Upper lobe of left lung (tissue), 6 donors: ENCODE measurements around the gene DOK5. TPM values are rescaled to one million over a fixed set of nuclear protein-coding genes. Genes with fewer than 3 reads are reported as not detected.

Experiments used
- ATAC-seq, 2 donors: fragments of 200-7000 bp; cut with Tn5 transposase; one replicate each; pipeline ENCODE4 v1.9.1; 2022; ENCODE audit warnings: mild to moderate bottlenecking in 2 of 2, moderate library complexity in 2 of 2; ENCODE audit not compliant: low FRiP score in 2 of 2
- DNase-seq, 2 donors: peaks; one replicate each; pipeline ENCODE4 v3.0.0-alpha.2; 2019 to 2020
- H3K27ac ChIP-seq, 4 donors: fragments of 200-600 bp; sonication (generic); one replicate each; pipeline ENCODE4 v1.5.1; 2016 to 2019
- H3K27me3 ChIP-seq, 4 donors: fragments of 200-600 bp; sonication (generic); one replicate each; pipeline ENCODE4 v1.5.1; 2017 to 2019
- H3K36me3 ChIP-seq, 4 donors: fragments of 200-600 bp; sonication (generic); one replicate each; pipeline ENCODE4 v1.5.1; 2016 to 2019
- H3K4me1 ChIP-seq, 4 donors: fragments of 200-600 bp; sonication (generic); one replicate each; pipeline ENCODE4 v1.5.1; 2018 to 2019
- H3K4me3 ChIP-seq, 4 donors: fragments of 200-600 bp; sonication (generic); one replicate each; pipeline ENCODE4 v1.5.1; 2017 to 2019; ENCODE audit warnings: mild to moderate bottlenecking in 2 of 4, moderate library complexity in 1 of 4
- H3K9me3 ChIP-seq, 4 donors: fragments of 200-600 bp; sonication (generic); one replicate each; pipeline ENCODE4 v1.5.1; 2018 to 2019
- CTCF ChIP-seq, 6 experiments: fragments of 450-650 bp in 4 of 6; fragments of 200-600 bp in 2 of 6; sonication (generic) in 2 of 6; IDR thresholded peaks; one replicate each; pipeline ENCODE4 v1.5.1; 2016 to 2019; ENCODE audit warnings: antibody characterized with exemption in 6 of 6
- EP300 ChIP-seq, 4 donors: sonication (generic); formaldehyde crosslinking; IDR thresholded peaks; one replicate each; pipeline ENCODE4 v1.5.1; 2017; ENCODE audit warnings: antibody characterized with exemption in 4 of 4, control low read depth in 2 of 4
- POLR2A ChIP-seq, 4 donors: fragments of 450-650 bp; IDR thresholded peaks; one replicate each; pipeline ENCODE4 v1.5.1; 2016 to 2017; ENCODE audit warnings: antibody characterized with exemption in 4 of 4, mild to moderate bottlenecking in 2 of 4
- POLR2AphosphoS5 ChIP-seq, 2 donors: sonication (generic); formaldehyde crosslinking; IDR thresholded peaks; one replicate each; pipeline ENCODE4 v1.5.1; 2017; ENCODE audit warnings: antibody characterized with exemption in 2 of 2
- WGBS, 2 donors: methylation state at CpG; one replicate each; pipeline ENCODE4 v1.1.5; 2017 to 2018; 5-methylcytosine and 5-hydroxymethylcytosine counted together
- total RNA-seq, 6 donors: library from RNA; depleted of rRNA in 4 of 6; stranded (reverse); fragments of >200 nt in 4 of 6; gene quantifications; one replicate each; pipeline versions ENCODE4 v1.1.0 to v1.2.1, GENCODE V29; 2016 to 2021
- donor health status: DM: no; HTN: no; CAD: no; lungs with moderate emphysema.
- donor health status: DM: no; HTN: yes; CAD: no; lungs with severe emphysema.

The DOK5 gene
- total RNA-seq, 6 donors from 2014 or later, result 0.37 to 1.0 TPM; not detected in 4

DNA sequence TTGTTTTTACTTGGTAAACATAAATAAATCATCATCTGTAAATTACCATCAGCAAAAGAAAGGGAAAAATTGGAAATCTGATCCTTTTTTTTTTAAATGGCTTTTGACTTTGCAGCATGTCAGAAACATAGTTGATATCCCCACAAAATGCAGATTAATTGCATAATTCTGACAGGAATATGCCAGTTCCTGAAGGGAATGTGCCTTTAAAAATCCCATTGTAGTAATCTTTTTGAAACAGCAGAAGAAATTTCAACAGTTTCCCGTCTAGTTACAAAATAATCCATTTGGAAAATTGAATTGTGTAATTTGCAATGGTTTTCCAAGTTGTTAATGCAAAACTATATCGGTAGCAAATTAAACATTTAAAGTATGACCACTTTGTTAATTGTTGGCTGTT is 95.2 kb downstream of the DOK5 start:
- no peak for ATAC-seq
- Histone ChIP-seq H3K27ac (no peak overlapping the region), H3K27me3 (no peaks in the 10 kb centered on the region), H3K4me3 (no peak overlapping the region), H3K9me3 (no peaks in the 10 kb centered on the region), H3K4me1 (no peaks in the 10 kb centered on the region), H3K36me3 (no peaks in the 10 kb centered on the region)
- no peak for DNase-seq
- WGBS, 2 donors, result 65 to 76% methylated on average over 2 of the region's 2 CpGs
- TF ChIP-seq EP300 (IDR thresholded peaks at IDR 0.05), result no peak
- no peak for TF ChIP-seq CTCF (IDR thresholded peaks at IDR 0.05)
- TF ChIP-seq POLR2A (IDR thresholded peaks at IDR 0.05), result no peak
- TF ChIP-seq POLR2AphosphoS5 (IDR thresholded peaks at IDR 0.05), result no peak

GRCh38 chr20:54572665-54573435 is 97.5 kb downstream of the DOK5 start:
- Histone ChIP-seq H3K27me3 (no peaks in the 10 kb centered on the region), H3K27ac (no peak overlapping the region), H3K4me3 (no peak overlapping the region), H3K4me1 (no peaks in the 10 kb centered on the region), H3K9me3 (no peaks in the 10 kb centered on the region), H3K36me3 (no peaks in the 10 kb centered on the region)
- ATAC-seq (no peak), DNase-seq (no peak)
- WGBS, 2 donors, result 87 to 94% methylated on average over 8 of the region's 8 CpGs
- TF ChIP-seq CTCF (IDR thresholded peaks at IDR 0.05) (no peak), EP300 (IDR thresholded peaks at IDR 0.05) (no peak), POLR2AphosphoS5 (IDR thresholded peaks at IDR 0.05) (no peak), POLR2A (IDR thresholded peaks at IDR 0.05) (no peak)

DNA sequence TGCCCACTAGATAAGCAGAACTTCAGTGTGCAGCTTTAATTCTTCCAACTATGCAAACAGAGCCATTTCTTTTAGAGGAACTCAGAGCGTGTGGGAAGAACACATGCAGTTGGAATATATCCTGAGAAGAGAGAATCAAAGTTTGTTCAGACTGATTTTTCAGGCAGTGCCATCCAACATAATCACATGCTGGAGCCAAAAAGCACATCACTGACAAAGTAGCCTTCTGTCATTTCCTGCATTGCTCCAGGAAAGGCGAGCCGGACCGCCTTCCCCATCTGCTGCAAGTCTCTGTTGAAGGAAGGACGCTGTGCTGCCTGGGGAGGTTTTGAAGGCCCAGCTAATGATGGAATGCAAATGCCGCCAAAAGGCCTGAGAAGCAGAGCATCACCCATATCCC is 98.4 kb downstream of the DOK5 start:
- DNase-seq (no peak), ATAC-seq (no peak)
- no peaks in the 10 kb centered on the region for H3K36me3 ChIP-seq
- TF ChIP-seq POLR2AphosphoS5 (IDR thresholded peaks at IDR 0.05), result no peak
- no peak for TF ChIP-seq EP300 (IDR thresholded peaks at IDR 0.05)
- TF ChIP-seq POLR2A (IDR thresholded peaks at IDR 0.05), result no peak
- TF ChIP-seq CTCF (IDR thresholded peaks at IDR 0.05), result no peak
- no peak overlapping the region for H3K27ac ChIP-seq
- H3K4me1 ChIP-seq, result no peaks in the 10 kb centered on the region
- H3K27me3 ChIP-seq, result no peaks in the 10 kb centered on the region
- WGBS, 2 donors, result 57 to 73% methylated on average over 5 to 6 of the region's 6 CpGs
- H3K9me3 ChIP-seq, result no peaks in the 10 kb centered on the region
- H3K4me3 ChIP-seq, result no peak overlapping the region

GRCh38 chr20:54576518-54576917 is 101.1 kb downstream of the DOK5 start:
- H3K9me3 ChIP-seq, result no peaks in the 10 kb centered on the region
- H3K4me1 ChIP-seq, result no peaks in the 10 kb centered on the region
- WGBS, 2 donors, result 87 to 88% methylated on average over 6 of the region's 6 CpGs
- DNase-seq (no peak), ATAC-seq (no peak)
- no peaks in the 10 kb centered on the region for H3K36me3 ChIP-seq
- no peak overlapping the region for H3K4me3 ChIP-seq
- H3K27ac ChIP-seq, result no peak overlapping the region
- no peak for TF ChIP-seq CTCF (IDR thresholded peaks at IDR 0.05)
- TF ChIP-seq POLR2A (IDR thresholded peaks at IDR 0.05), result no peak
- no peak for TF ChIP-seq EP300 (IDR thresholded peaks at IDR 0.05)
- no peak for TF ChIP-seq POLR2AphosphoS5 (IDR thresholded peaks at IDR 0.05)
- no peaks in the 10 kb centered on the region for H3K27me3 ChIP-seq

GRCh38 chr20:54577637-54578036 is 102.2 kb downstream of the DOK5 start:
- no peak overlapping the region for H3K4me3 ChIP-seq
- no peak overlapping the region for H3K27ac ChIP-seq
- no peaks in the 10 kb centered on the region for H3K4me1 ChIP-seq
- no peaks in the 10 kb centered on the region for H3K9me3 ChIP-seq
- H3K36me3 ChIP-seq, result no peaks in the 10 kb centered on the region
- ATAC-seq (no peak), DNase-seq (no peak)
- no peak for TF ChIP-seq POLR2AphosphoS5 (IDR thresholded peaks at IDR 0.05)
- TF ChIP-seq EP300 (IDR thresholded peaks at IDR 0.05), result no peak
- no peak for TF ChIP-seq POLR2A (IDR thresholded peaks at IDR 0.05)
- TF ChIP-seq CTCF (IDR thresholded peaks at IDR 0.05), result no peak
- no peaks in the 10 kb centered on the region for H3K27me3 ChIP-seq
